ENCODE measurements around the gene NT5DC4. TPM values are rescaled to one million over a fixed set of nuclear protein-coding genes. Genes with fewer than 3 reads are reported as not detected.

The NT5DC4 gene
- total and polyA plus RNA-seq, 2 of the 8 experiments (the other 6 are each of a cell fraction or from before 2014, with no cell fraction given) = not detected

Other genes with a start within 250 kb of the NT5DC4 start
- gene TTL, start 238.9 kb upstream of the NT5DC4 start, total RNA-seq (2021; fragmentation: NEBNext Ultra II Directional; extraction: Animal tissue kit (Norgen Biotek cat#: 25700)) = 53.5 and 57.1 TPM in 2 replicates
- 14.4 and 17.5 TPM in 2 replicates for gene TTL, start 238.9 kb upstream of the NT5DC4 start, polyA plus RNA-seq (2011; rRNA removed)
- 69.4 and 71.1 TPM in 2 replicates for gene POLR1B, start 178.6 kb upstream of the NT5DC4 start, total RNA-seq (2021; fragmentation: NEBNext Ultra II Directional; extraction: Animal tissue kit (Norgen Biotek cat#: 25700))
- gene POLR1B, start 178.6 kb upstream of the NT5DC4 start, polyA plus RNA-seq (2011; rRNA removed) = 24.3 and 50.2 TPM in 2 replicates
- gene CHCHD5, start 136.4 kb upstream of the NT5DC4 start, total RNA-seq (2021; fragmentation: NEBNext Ultra II Directional; extraction: Animal tissue kit (Norgen Biotek cat#: 25700)) = 27.2 and 30.2 TPM in 2 replicates
- gene CHCHD5, start 136.4 kb upstream of the NT5DC4 start, polyA plus RNA-seq (2011; rRNA removed) = 71.5 and 95.9 TPM in 2 replicates
- 105 and 106 TPM in 2 replicates for gene SLC20A1, start 75.1 kb upstream of the NT5DC4 start, total RNA-seq (2021; fragmentation: NEBNext Ultra II Directional; extraction: Animal tissue kit (Norgen Biotek cat#: 25700))
- gene SLC20A1, start 75.1 kb upstream of the NT5DC4 start, polyA plus RNA-seq (2011; rRNA removed) = 32.6 and 42.6 TPM in 2 replicates
- gene CKAP2L, start 43.6 kb downstream of the NT5DC4 start, total RNA-seq (2021; fragmentation: NEBNext Ultra II Directional; extraction: Animal tissue kit (Norgen Biotek cat#: 25700)) = 19.3 and 20.7 TPM in 2 replicates
- 1.6 and 2.5 TPM in 2 replicates for gene CKAP2L, start 43.6 kb downstream of the NT5DC4 start, polyA plus RNA-seq (2011; rRNA removed)
- gene IL1A, start 63.5 kb downstream of the NT5DC4 start, total RNA-seq (2021; fragmentation: NEBNext Ultra II Directional; extraction: Animal tissue kit (Norgen Biotek cat#: 25700)) = 0.34 and 0.74 TPM in 2 replicates
- 0.25 and 0.32 TPM in 2 replicates for gene IL1A, start 63.5 kb downstream of the NT5DC4 start, polyA plus RNA-seq (2011; rRNA removed)
- gene IL1B, start 115.8 kb downstream of the NT5DC4 start, total RNA-seq (2021; fragmentation: NEBNext Ultra II Directional; extraction: Animal tissue kit (Norgen Biotek cat#: 25700)) = not detected in 2 replicates
- gene IL1B, start 115.8 kb downstream of the NT5DC4 start, polyA plus RNA-seq (2011; rRNA removed) = not detected in 2 replicates
- gene IL37, start 190.1 kb downstream of the NT5DC4 start, total RNA-seq (2021; fragmentation: NEBNext Ultra II Directional; extraction: Animal tissue kit (Norgen Biotek cat#: 25700)) = not detected in 2 replicates
- 0.14 and 0.18 TPM in 2 replicates for gene IL37, start 190.1 kb downstream of the NT5DC4 start, polyA plus RNA-seq (2011; rRNA removed)

Measured in H1 (cell line).